Endometrial microvascular endothelial cells (primary cell): ENCODE results near the gene ZNF410. TPM values are rescaled to one million over a fixed set of nuclear protein-coding genes. Genes with fewer than 3 reads are reported as not detected.
"Not testable (repeated sequence)": the region's sequence is repeated elsewhere in the genome, so short reads cannot be mapped to it uniquely, and the experiment has no call there.

Experiments
- in situ Hi-C: cut with HindIII; loops from 2 replicates; pipeline ENCODE4 v1.10.0; 2017; ENCODE audit warnings: low sequenced_read_pairs, low pct_unique_long_range_greater_than_20kb; ENCODE audit errors: inconsistent ontology term
- total RNA-seq: library from RNA; depleted of rRNA; stranded (reverse); fragments of >200 nt; gene quantifications from one replicate; pipeline ENCODE4 v1.2.3, GENCODE V29; 2015; ENCODE audit errors: inconsistent ontology term

Gene ZNF410
- 51.2 TPM for total RNA-seq

- in situ Hi-C loops: no loop called here
Measured at GRCh38 chr14:73886449-73887317, at the start of gene ZNF410. Gene ZNF410, plus strand, starts transcription at chr14:73886859. Its CDS starts 5,317 bp downstream, at chr14:73892176.

GRCh38 chr14:73838293-73839034, 48.2 kb upstream of the ZNF410 start:
- in situ Hi-C loops: not testable (repeated sequence)

- in situ Hi-C loops: no loop called here
Measured at GRCh38 chr14:73842201-73842600, 44.5 kb upstream of the ZNF410 start.

- in situ Hi-C loops: no loop called here
Measured at GRCh38 chr14:73842851-73843250, 43.8 kb upstream of the ZNF410 start.

- in situ Hi-C loops: no loop called here
Measured at GRCh38 chr14:73843296-73843695, 43.4 kb upstream of the ZNF410 start.

- in situ Hi-C loops: no loop called here
Measured at GRCh38 chr14:73846947-73847346, 39.7 kb upstream of the ZNF410 start.

GRCh38 chr14:73851000-73851399, 35.7 kb upstream of the ZNF410 start:
- in situ Hi-C loops: no loop called here

GRCh38 chr14:73851567-73852382, 34.9 kb upstream of the ZNF410 start, which contains the start of gene PTGR2:
Gene PTGR2, plus strand, starts transcription at chr14:73851831. Its CDS starts 7,032 bp downstream, at chr14:73858863.
- in situ Hi-C loops: no loop called here

- in situ Hi-C loops: no loop called here
Measured at GRCh38 chr14:73859145-73859544, 27.5 kb upstream of the ZNF410 start.

GRCh38 chr14:73861073-73861472, 25.6 kb upstream of the ZNF410 start:
- in situ Hi-C loops: no loop called here

GRCh38 chr14:73862480-73862879, 24.2 kb upstream of the ZNF410 start:
- in situ Hi-C loops: no loop called here

GRCh38 chr14:73863209-73863608, 23.4 kb upstream of the ZNF410 start:
- in situ Hi-C loops: no loop called here

- in situ Hi-C loops: no loop called here
Measured at GRCh38 chr14:73865534-73866113, 21.0 kb upstream of the ZNF410 start.

GRCh38 chr14:73869754-73870153, 16.9 kb upstream of the ZNF410 start:
- in situ Hi-C loops: not testable (repeated sequence)

GRCh38 chr14:73870525-73871235, 16.0 kb upstream of the ZNF410 start:
- in situ Hi-C loops: no loop called here

GRCh38 chr14:73873660-73874059, 13.0 kb upstream of the ZNF410 start:
- in situ Hi-C loops: no loop called here

GRCh38 chr14:73877790-73878189, 8.9 kb upstream of the ZNF410 start:
- in situ Hi-C loops: no loop called here

- in situ Hi-C loops: no loop called here
Measured at GRCh38 chr14:73878436-73878835, 8.2 kb upstream of the ZNF410 start.
